Neural cell (in vitro differentiated cells): ENCODE results near the gene FOXJ1. TPM values are rescaled to one million over a fixed set of nuclear protein-coding genes. Genes with fewer than 3 reads are reported as not detected.

Source experiments
- H2AFZ ChIP-seq: fragments of 200-600, 300-800 bp; sonication (generic), shearing (Covaris generic); 2 replicates; pipeline ENCODE4 v1.6.0; 2014; ENCODE audit warnings: low read depth, mild to moderate bottlenecking, antibody characterized with exemption, low read length, moderate library complexity
- H3F3A ChIP-seq: fragments of 200-600 bp; shearing (Covaris generic); 2 replicates; pipeline ENCODE4 v1.6.1; 2016; ENCODE audit warnings: mild to moderate bottlenecking, moderate library complexity, mixed read lengths, antibody characterized with exemption, low read length; ENCODE audit not compliant: insufficient read depth, poor library complexity, severe bottlenecking
- H3K27ac ChIP-seq: fragments of 200-600, 300-800 bp; sonication (generic), shearing (Covaris generic); 2 replicates; pipeline ENCODE4 v1.5.1; 2014; ENCODE audit warnings: mild to moderate bottlenecking, low read length, moderate library complexity
- H3K27me3 ChIP-seq: fragments of 300-800, 200-600 bp; sonication (generic), shearing (Covaris generic); 2 replicates; pipeline ENCODE4 v1.6.0; 2014; ENCODE audit warnings: mild to moderate bottlenecking, low read depth, low read length, moderate library complexity; ENCODE audit not compliant: insufficient read depth
- H3K36me3 ChIP-seq: fragments of 300-800, 200-600 bp; sonication (generic), shearing (Covaris generic); 2 replicates; pipeline ENCODE4 v1.5.1; 2014; ENCODE audit warnings: mild to moderate bottlenecking, antibody characterized with exemption, low read length, moderate library complexity; ENCODE audit not compliant: insufficient read depth
- H3K4me2 ChIP-seq: fragments of 300-800, 200-600 bp; sonication (generic), shearing (Covaris generic); 2 replicates; pipeline ENCODE4 v1.6.0; 2014; ENCODE audit warnings: mild to moderate bottlenecking, low read length
- H3K4me3 ChIP-seq: fragments of 300-800, 200-600 bp; sonication (generic), shearing (Covaris generic); 2 replicates; pipeline ENCODE4 v1.5.1; 2014; ENCODE audit warnings: mild to moderate bottlenecking, low read length, moderate library complexity
- H3K79me2 ChIP-seq: fragments of 200-600 bp; shearing (Covaris generic); replicated peaks from 2 replicates; pipeline ENCODE4 v1.6.0; 2014; ENCODE audit warnings: mild to moderate bottlenecking, low read length, moderate library complexity; ENCODE audit not compliant: insufficient read depth
- H3K9ac ChIP-seq: fragments of 300-800, 200-600 bp; sonication (generic), shearing (Covaris generic); 2 replicates; pipeline ENCODE4 v1.6.1; 2016; ENCODE audit warnings: mild to moderate bottlenecking, low read length, mixed read lengths
- H3K9me2 ChIP-seq: fragments of 200-600 bp; shearing (Covaris generic); 2 replicates; pipeline ENCODE4 v1.6.1; 2016; ENCODE audit warnings: mild to moderate bottlenecking, low read length, mixed read lengths; ENCODE audit not compliant: insufficient read depth
- H3K9me3 ChIP-seq: fragments of 200-600, 300-800 bp; sonication (generic), shearing (Covaris generic); 2 replicates; pipeline ENCODE4 v1.6.1; 2016; ENCODE audit warnings: mild to moderate bottlenecking, mixed run types, low read length, moderate library complexity, mixed read lengths
- H4K20me1 ChIP-seq: fragments of 200-600 bp; shearing (Covaris generic); 2 replicates; pipeline ENCODE4 v1.6.1; 2016; ENCODE audit warnings: mild to moderate bottlenecking, mixed run types; ENCODE audit not compliant: insufficient read depth
- EP300 ChIP-seq: fragments of 450-650 bp; conservative IDR thresholded peaks from 2 replicates; pipeline ENCODE4 v1.6.1; 2014; ENCODE audit warnings: antibody characterized with exemption, mild to moderate bottlenecking, moderate library complexity; ENCODE audit not compliant: poor library complexity, severe bottlenecking
- EZH2 ChIP-seq: fragments of 200-600, 300-800 bp; shearing (Covaris generic), sonication (generic); IDR thresholded peaks from 2 replicates; pipeline ENCODE4 v1.6.1; 2014; ENCODE audit warnings: antibody characterized with exemption, low read length, borderline replicate concordance, mild to moderate bottlenecking; ENCODE audit not compliant: insufficient read depth, poor library complexity, severe bottlenecking
- MXI1 ChIP-seq: fragments of 450-650 bp; conservative IDR thresholded peaks from 2 replicates; pipeline ENCODE4 v1.6.1; 2014; ENCODE audit warnings: antibody characterized with exemption, mild to moderate bottlenecking; ENCODE audit not compliant: poor library complexity, severe bottlenecking
- POLR2AphosphoS5 ChIP-seq: IDR thresholded peaks from 2 replicates; pipeline ENCODE4 v1.6.1; 2012
- RAD21 ChIP-seq: fragments of 450-650 bp; conservative IDR thresholded peaks from 2 replicates; pipeline ENCODE4 v1.6.1; 2014; ENCODE audit warnings: antibody characterized with exemption, mild to moderate bottlenecking, moderate library complexity
- SMC3 ChIP-seq: fragments of 450-650 bp; conservative IDR thresholded peaks from 2 replicates; pipeline ENCODE4 v1.6.1; 2014; ENCODE audit warnings: antibody characterized with exemption, mild to moderate bottlenecking, moderate library complexity; ENCODE audit not compliant: poor library complexity
- TAF1 ChIP-seq: IDR thresholded peaks from 2 replicates; pipeline ENCODE4 v1.6.1; 2012; ENCODE audit warnings: low read depth
- polyA plus RNA-seq: library from polyadenylated mRNA; depleted of rRNA; stranded (reverse); fragments of >200 nt; gene quantifications from 2 replicates; pipeline ENCODE4 v1.2.3, GENCODE V29; 2014
- TF ChIP-seq, protein P1 (sequence below): fragments of 450-650 bp; IDR thresholded peaks from 2 replicates; pipeline ENCODE4 v1.5.1; 2014; ENCODE audit warnings: antibody characterized with exemption, mild to moderate bottlenecking, moderate library complexity; ENCODE audit not compliant: poor library complexity, severe bottlenecking
- TF ChIP-seq, protein P2 (sequence below): IDR thresholded peaks from 2 replicates; pipeline ENCODE4 v1.6.1; 2012; ENCODE audit warnings: borderline replicate concordance

FOXJ1 gene
- polyA plus RNA-seq, 1 donor from 2014 or later: 0.56 TPM

DNA sequence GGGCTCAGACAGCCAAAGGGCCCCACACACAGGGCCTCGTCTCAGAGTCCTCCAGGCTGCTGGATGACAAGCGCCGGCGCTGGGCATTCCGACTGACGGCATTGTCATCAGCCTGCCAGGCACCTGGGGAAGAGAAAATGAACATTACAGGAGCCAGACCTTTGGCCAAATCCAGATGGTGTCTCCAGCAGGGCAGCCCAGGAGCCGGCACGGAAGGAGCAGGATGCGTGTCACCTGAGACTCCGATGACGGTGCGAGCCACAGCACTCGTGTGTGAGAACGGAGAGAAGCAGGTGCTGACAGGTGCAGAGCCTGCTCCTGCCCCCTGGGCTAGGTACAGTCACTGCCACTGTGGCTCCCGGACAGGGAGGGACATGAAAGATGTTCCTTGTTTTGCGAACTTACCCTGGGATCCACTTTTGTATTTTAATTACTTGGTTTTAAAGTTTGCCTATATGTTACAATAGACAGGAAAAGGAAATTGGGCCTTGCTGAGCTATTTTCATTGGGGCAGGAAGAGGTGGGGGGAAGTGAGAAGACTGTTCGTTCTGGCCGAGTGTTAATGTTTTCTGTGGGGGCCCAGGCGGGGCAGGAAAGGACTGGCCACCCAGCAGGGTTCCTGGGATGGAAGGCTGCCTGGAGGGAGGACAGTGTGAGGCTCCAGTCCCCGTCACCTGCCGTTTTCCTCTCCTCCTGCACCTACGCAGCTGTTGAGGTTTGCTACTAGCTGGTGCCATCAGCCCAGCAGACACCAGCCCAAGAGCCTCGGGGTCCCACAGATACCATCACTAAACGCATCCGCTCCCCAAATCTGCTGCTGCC is 4.4 kb upstream of the FOXJ1 start:
- H3K4me2 ChIP-seq: no peak overlapping the region
- H3F3A ChIP-seq: no peaks in the 10 kb centered on the region
- H3K36me3 ChIP-seq: no peaks in the 10 kb centered on the region
- H2AFZ ChIP-seq: no peak overlapping the region
- no peaks in the 10 kb centered on the region for H3K9me3 ChIP-seq
- no peaks in the 10 kb centered on the region for H3K9me2 ChIP-seq
- no peaks in the 10 kb centered on the region for H4K20me1 ChIP-seq
- no peak overlapping the region for H3K9ac ChIP-seq
- peaks cover 6% of the 10 kb centered on the region for H3K27me3 ChIP-seq
- H3K27ac ChIP-seq: no peak overlapping the region
- no peak overlapping the region for H3K4me3 ChIP-seq
- no peaks in the 10 kb centered on the region for H3K79me2 ChIP-seq
- TF ChIP-seq, protein P1, sequence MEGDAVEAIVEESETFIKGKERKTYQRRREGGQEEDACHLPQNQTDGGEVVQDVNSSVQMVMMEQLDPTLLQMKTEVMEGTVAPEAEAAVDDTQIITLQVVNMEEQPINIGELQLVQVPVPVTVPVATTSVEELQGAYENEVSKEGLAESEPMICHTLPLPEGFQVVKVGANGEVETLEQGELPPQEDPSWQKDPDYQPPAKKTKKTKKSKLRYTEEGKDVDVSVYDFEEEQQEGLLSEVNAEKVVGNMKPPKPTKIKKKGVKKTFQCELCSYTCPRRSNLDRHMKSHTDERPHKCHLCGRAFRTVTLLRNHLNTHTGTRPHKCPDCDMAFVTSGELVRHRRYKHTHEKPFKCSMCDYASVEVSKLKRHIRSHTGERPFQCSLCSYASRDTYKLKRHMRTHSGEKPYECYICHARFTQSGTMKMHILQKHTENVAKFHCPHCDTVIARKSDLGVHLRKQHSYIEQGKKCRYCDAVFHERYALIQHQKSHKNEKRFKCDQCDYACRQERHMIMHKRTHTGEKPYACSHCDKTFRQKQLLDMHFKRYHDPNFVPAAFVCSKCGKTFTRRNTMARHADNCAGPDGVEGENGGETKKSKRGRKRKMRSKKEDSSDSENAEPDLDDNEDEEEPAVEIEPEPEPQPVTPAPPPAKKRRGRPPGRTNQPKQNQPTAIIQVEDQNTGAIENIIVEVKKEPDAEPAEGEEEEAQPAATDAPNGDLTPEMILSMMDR: no peak
- TF ChIP-seq POLR2AphosphoS5 (no peak), RAD21 (no peak), EP300 (no peak), SMC3 (no peak), MXI1 (no peak), TAF1 (no peak), EZH2 (no peak)
- TF ChIP-seq, protein P2, sequence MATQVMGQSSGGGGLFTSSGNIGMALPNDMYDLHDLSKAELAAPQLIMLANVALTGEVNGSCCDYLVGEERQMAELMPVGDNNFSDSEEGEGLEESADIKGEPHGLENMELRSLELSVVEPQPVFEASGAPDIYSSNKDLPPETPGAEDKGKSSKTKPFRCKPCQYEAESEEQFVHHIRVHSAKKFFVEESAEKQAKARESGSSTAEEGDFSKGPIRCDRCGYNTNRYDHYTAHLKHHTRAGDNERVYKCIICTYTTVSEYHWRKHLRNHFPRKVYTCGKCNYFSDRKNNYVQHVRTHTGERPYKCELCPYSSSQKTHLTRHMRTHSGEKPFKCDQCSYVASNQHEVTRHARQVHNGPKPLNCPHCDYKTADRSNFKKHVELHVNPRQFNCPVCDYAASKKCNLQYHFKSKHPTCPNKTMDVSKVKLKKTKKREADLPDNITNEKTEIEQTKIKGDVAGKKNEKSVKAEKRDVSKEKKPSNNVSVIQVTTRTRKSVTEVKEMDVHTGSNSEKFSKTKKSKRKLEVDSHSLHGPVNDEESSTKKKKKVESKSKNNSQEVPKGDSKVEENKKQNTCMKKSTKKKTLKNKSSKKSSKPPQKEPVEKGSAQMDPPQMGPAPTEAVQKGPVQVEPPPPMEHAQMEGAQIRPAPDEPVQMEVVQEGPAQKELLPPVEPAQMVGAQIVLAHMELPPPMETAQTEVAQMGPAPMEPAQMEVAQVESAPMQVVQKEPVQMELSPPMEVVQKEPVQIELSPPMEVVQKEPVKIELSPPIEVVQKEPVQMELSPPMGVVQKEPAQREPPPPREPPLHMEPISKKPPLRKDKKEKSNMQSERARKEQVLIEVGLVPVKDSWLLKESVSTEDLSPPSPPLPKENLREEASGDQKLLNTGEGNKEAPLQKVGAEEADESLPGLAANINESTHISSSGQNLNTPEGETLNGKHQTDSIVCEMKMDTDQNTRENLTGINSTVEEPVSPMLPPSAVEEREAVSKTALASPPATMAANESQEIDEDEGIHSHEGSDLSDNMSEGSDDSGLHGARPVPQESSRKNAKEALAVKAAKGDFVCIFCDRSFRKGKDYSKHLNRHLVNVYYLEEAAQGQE: no peak

DNA sequence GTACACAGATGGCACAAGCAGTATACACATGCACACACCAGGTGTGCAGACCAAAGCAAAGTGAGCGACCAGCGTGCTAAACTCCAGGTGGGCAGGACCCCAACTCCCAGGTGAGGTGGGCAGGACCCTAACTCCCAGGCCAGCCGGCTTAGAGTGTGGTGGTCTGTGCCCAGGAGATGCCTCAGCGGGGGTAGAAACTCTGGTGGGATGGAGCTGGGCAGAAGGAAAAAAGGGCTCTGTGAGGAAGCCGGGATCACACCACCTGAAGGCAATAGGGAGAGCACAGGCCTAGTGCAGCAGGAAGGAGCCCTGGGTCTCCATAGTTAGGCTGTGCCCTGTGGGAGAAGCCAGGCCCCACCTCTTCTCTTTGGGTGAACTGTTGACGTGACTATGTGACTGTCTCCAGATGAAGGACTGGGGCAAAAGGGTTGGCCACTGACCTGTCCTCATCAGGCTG is 1.6 kb upstream of the FOXJ1 start:
- Histone ChIP-seq H3K9ac (no peak overlapping the region), H3K9me3 (no peaks in the 10 kb centered on the region), H3F3A (no peaks in the 10 kb centered on the region), H3K9me2 (no peaks in the 10 kb centered on the region), H4K20me1 (no peaks in the 10 kb centered on the region), H2AFZ (no peak overlapping the region), H3K4me3 (no peak overlapping the region), H3K27me3 (peaks cover 18% of the 10 kb centered on the region), H3K79me2 (no peaks in the 10 kb centered on the region), H3K4me2 (no peak overlapping the region), H3K27ac (no peak overlapping the region), H3K36me3 (no peaks in the 10 kb centered on the region)
- no peak for TF ChIP-seq TAF1
- TF ChIP-seq EP300: no peak
- no peak for TF ChIP-seq MXI1
- TF ChIP-seq EZH2: no peak
- TF ChIP-seq RAD21: no peak
- TF ChIP-seq, protein P2: no peak
- TF ChIP-seq POLR2AphosphoS5: no peak
- no peak for TF ChIP-seq SMC3
- TF ChIP-seq, protein P1: no peak
